Neuron (in vitro differentiated cells): ENCODE measurements around the gene IDS.
A peak's percentile ranks its signal among the peaks of the same experiment; 100 is the strongest.
"Not testable (repeated sequence)": the region's sequence is repeated elsewhere in the genome, so short reads cannot be mapped to it uniquely, and the experiment has no call there.

Experiments
- H2AFZ ChIP-seq: one replicate; pipeline ENCODE4 v1.6.1; 2013; ENCODE audit warnings: low read depth, mild to moderate bottlenecking, inconsistent platforms, low read length, moderate library complexity
- H3K27me3 ChIP-seq: one replicate; pipeline ENCODE4 v1.6.1; 2013; ENCODE audit warnings: low read length; ENCODE audit not compliant: insufficient read depth
- H3K36me3 ChIP-seq: one replicate; pipeline ENCODE4 v1.6.1; 2013; ENCODE audit warnings: low read length; ENCODE audit not compliant: insufficient read depth
- H3K4me1 ChIP-seq: one replicate; pipeline ENCODE4 v1.6.1; 2013; ENCODE audit warnings: low read length; ENCODE audit not compliant: insufficient read depth
- H3K4me3 ChIP-seq: 2 replicates; pipeline ENCODE4 v1.5.1; 2013; ENCODE audit warnings: mild to moderate bottlenecking, low read length, moderate library complexity
- H3K9me3 ChIP-seq: one replicate; pipeline ENCODE4 v1.6.1; 2013; ENCODE audit warnings: low read length

The IDS gene

GRCh38 chrX:149539283-149540130, 34.4 kb upstream of the IDS start:
- Histone ChIP-seq H3K4me1 (no peaks in the 10 kb centered on the region), H3K4me3 (peak overlapping the region; percentile 60), H2AFZ (no peak overlapping the region), H3K9me3 (no peaks in the 10 kb centered on the region), H3K36me3 (peaks cover 3% of the 10 kb centered on the region), H3K27me3 (no peaks in the 10 kb centered on the region)

- H3K27me3 ChIP-seq, H2AFZ ChIP-seq, H3K9me3 ChIP-seq, H3K4me3 ChIP-seq, H3K36me3 ChIP-seq, H3K4me1 ChIP-seq: not testable (repeated sequence)
Observed at GRCh38 chrX:149537474-149537873, 32.4 kb upstream of the IDS start.

- H3K4me3 ChIP-seq, H3K4me1 ChIP-seq, H3K27me3 ChIP-seq, H2AFZ ChIP-seq, H3K36me3 ChIP-seq, H3K9me3 ChIP-seq: not testable (repeated sequence)
Observed at GRCh38 chrX:149534926-149535602, 30.0 kb upstream of the IDS start.

- not testable (repeated sequence) for H3K9me3 ChIP-seq, H3K27me3 ChIP-seq, H3K4me1 ChIP-seq, H3K36me3 ChIP-seq, H2AFZ ChIP-seq, H3K4me3 ChIP-seq
Observed at GRCh38 chrX:149533999-149534398, 28.9 kb upstream of the IDS start.

GRCh38 chrX:149532868-149533267, 27.8 kb upstream of the IDS start:
- not testable (repeated sequence) for H3K4me1 ChIP-seq, H3K27me3 ChIP-seq, H3K36me3 ChIP-seq, H2AFZ ChIP-seq, H3K4me3 ChIP-seq, H3K9me3 ChIP-seq

- Histone ChIP-seq H3K4me1 (no peaks in the 10 kb centered on the region), H2AFZ (no peak overlapping the region), H3K36me3 (peaks cover 10% of the 10 kb centered on the region), H3K4me3 (no peak overlapping the region), H3K9me3 (no peaks in the 10 kb centered on the region), H3K27me3 (no peaks in the 10 kb centered on the region)
Observed at GRCh38 chrX:149531599-149531998, 26.5 kb upstream of the IDS start.

- no peaks in the 10 kb centered on the region for H3K9me3 ChIP-seq
- H3K27me3 ChIP-seq: no peaks in the 10 kb centered on the region
- H3K4me1 ChIP-seq: no peaks in the 10 kb centered on the region
- peaks cover 4% of the 10 kb centered on the region for H3K36me3 ChIP-seq
- no peak overlapping the region for H3K4me3 ChIP-seq
- H2AFZ ChIP-seq: no peak overlapping the region
Observed at GRCh38 chrX:149528381-149528780, 23.3 kb upstream of the IDS start.

- no peak overlapping the region for H3K4me3 ChIP-seq
- no peaks in the 10 kb centered on the region for H3K4me1 ChIP-seq
- no peak overlapping the region for H2AFZ ChIP-seq
- H3K36me3 ChIP-seq: peaks cover 4% of the 10 kb centered on the region
- no peaks in the 10 kb centered on the region for H3K9me3 ChIP-seq
- H3K27me3 ChIP-seq: no peaks in the 10 kb centered on the region
Observed at GRCh38 chrX:149527705-149528104, 22.6 kb upstream of the IDS start.

GRCh38 chrX:149526318-149527033, 21.4 kb upstream of the IDS start:
- H3K9me3 ChIP-seq, H3K4me3 ChIP-seq, H3K27me3 ChIP-seq, H3K4me1 ChIP-seq, H3K36me3 ChIP-seq, H2AFZ ChIP-seq: not testable (repeated sequence)

GRCh38 chrX:149525903-149526302, 20.8 kb upstream of the IDS start:
- not testable (repeated sequence) for H3K4me3 ChIP-seq, H3K36me3 ChIP-seq, H3K9me3 ChIP-seq, H3K4me1 ChIP-seq, H3K27me3 ChIP-seq, H2AFZ ChIP-seq

GRCh38 chrX:149525389-149525788, 20.3 kb upstream of the IDS start:
- not testable (repeated sequence) for H3K4me3 ChIP-seq, H3K4me1 ChIP-seq, H3K9me3 ChIP-seq, H2AFZ ChIP-seq, H3K36me3 ChIP-seq, H3K27me3 ChIP-seq

GRCh38 chrX:149522916-149523315, 17.8 kb upstream of the IDS start:
- Histone ChIP-seq H3K4me3 (no peak overlapping the region), H3K36me3 (no peaks in the 10 kb centered on the region), H3K4me1 (no peaks in the 10 kb centered on the region), H3K27me3 (peaks cover 3% of the 10 kb centered on the region), H2AFZ (no peak overlapping the region), H3K9me3 (no peaks in the 10 kb centered on the region)

- no peak overlapping the region for H3K4me3 ChIP-seq
- H3K36me3 ChIP-seq: no peaks in the 10 kb centered on the region
- H3K4me1 ChIP-seq: no peaks in the 10 kb centered on the region
- peaks cover 3% of the 10 kb centered on the region for H3K27me3 ChIP-seq
- H2AFZ ChIP-seq: no peak overlapping the region
- H3K9me3 ChIP-seq: no peaks in the 10 kb centered on the region
Observed at GRCh38 chrX:149521438-149521837, 16.3 kb upstream of the IDS start.
